K562 (cell line): ENCODE results near the gene TPRG1L. TPM values are rescaled to one million over a fixed set of nuclear protein-coding genes. Genes with fewer than 3 reads are reported as not detected.
A peak's percentile ranks its signal among the peaks of the same experiment; 100 is the strongest.

Source experiments
- ATF7 ChIP-seq: fragments of 450-650 bp; IDR thresholded peaks from 2 replicates; pipeline ENCODE4 v1.7.1; 2014; ENCODE audit warnings: mild to moderate bottlenecking, moderate library complexity
- DLX4 ChIP-seq: fragments of 250-450 bp; sonication (Bioruptor Pico); IDR thresholded peaks from 2 replicates; pipeline ENCODE4 v1.6.1; 2021; ENCODE audit warnings: mild to moderate bottlenecking
- FOSL1 ChIP-seq: fragments of 200-800 bp; sonication (Bioruptor generic); conservative IDR thresholded peaks from 2 replicates; pipeline ENCODE4 v1.6.1; 2016; ENCODE audit warnings: missing genetic modification characterization, missing compliant biosample characterization
- FUS ChIP-seq: fragments of 200-400 bp; formaldehyde crosslinking; optimal IDR thresholded peaks from 2 replicates; pipeline ENCODE3; 2017; ENCODE audit warnings: low read depth, low read length
- GABPA ChIP-seq: fragments of 200-800 bp; sonication (Bioruptor generic); conservative IDR thresholded peaks from 2 replicates; pipeline ENCODE4 v1.6.1; 2016; ENCODE audit warnings: low read depth, missing genetic modification characterization, missing compliant biosample characterization
- HDAC1 ChIP-seq, 2 experiments: fragments of 450-650 bp; IDR thresholded peaks; 2 replicates each; pipeline ENCODE4 v1.6.1; 2016 to 2017; ENCODE audit warnings: inconsistent platforms in 1 of 2, mild to moderate bottlenecking in 1 of 2, moderate library complexity in 1 of 2
- LARP7 ChIP-seq: fragments of 450-650 bp; IDR thresholded peaks from 2 replicates; pipeline ENCODE4 v1.6.1; 2016
- MIER1 ChIP-seq: fragments of 450-650 bp; IDR thresholded peaks from 2 replicates; pipeline ENCODE4 v1.6.1; 2016; ENCODE audit warnings: antibody characterized with exemption, mild to moderate bottlenecking, low read depth
- NCOA2 ChIP-seq, 2 experiments: fragments of 450-650 bp; IDR thresholded peaks; 2 replicates each; pipeline ENCODE4 v1.6.1; 2018; ENCODE audit warnings: mild to moderate bottlenecking in 2 of 2, moderate library complexity in 1 of 2; ENCODE audit not compliant: partially characterized antibody in 2 of 2
- NFIC ChIP-seq: fragments of 450-650 bp; IDR thresholded peaks from 2 replicates; pipeline ENCODE4 v1.6.1; 2017; ENCODE audit warnings: mild to moderate bottlenecking, inconsistent platforms
- PHF20 ChIP-seq: fragments of 450-650 bp; IDR thresholded peaks from 2 replicates; pipeline ENCODE4 v1.6.1; 2018; ENCODE audit not compliant: partially characterized antibody
- SMAD4 ChIP-seq: fragments of 250-450 bp; sonication (Bioruptor Pico); conservative IDR thresholded peaks from 2 replicates; pipeline ENCODE4 v1.8.0; 2021; ENCODE audit warnings: inconsistent platforms, mild to moderate bottlenecking, moderate library complexity
- TOE1 ChIP-seq, 2 experiments: fragments of 450-650 bp in 1 of 2; sonication (generic) in 1 of 2; formaldehyde crosslinking in 1 of 2; IDR thresholded peaks; 2 replicates each; pipeline versions ENCODE4 v1.7.1 to v1.8.0; 2016 to 2022; ENCODE audit warnings: borderline replicate concordance in 2 of 2, mild to moderate bottlenecking in 2 of 2, antibody characterized with exemption in 1 of 2, inconsistent platforms in 1 of 2, low read depth in 1 of 2, missing genetic modification reagents in 1 of 2, moderate library complexity in 1 of 2
- TRIM25 ChIP-seq: fragments of 450-650 bp; IDR thresholded peaks from 2 replicates; pipeline ENCODE4 v1.7.0; 2016; ENCODE audit warnings: borderline replicate concordance
- ZBTB43 ChIP-seq: sonication (generic); formaldehyde crosslinking; IDR thresholded peaks from 2 replicates; pipeline ENCODE4 v1.8.0; 2023; ENCODE audit warnings: mild to moderate bottlenecking, missing genetic modification reagents
- ZNF280A ChIP-seq: fragments of 450-650 bp; IDR thresholded peaks from 2 replicates; pipeline ENCODE4 v1.6.1; 2018; ENCODE audit warnings: mild to moderate bottlenecking, low read depth; ENCODE audit not compliant: partially characterized antibody
- ZNF282 ChIP-seq: sonication (generic); formaldehyde crosslinking; IDR thresholded peaks from 2 replicates; pipeline ENCODE4 v1.8.1; 2023; ENCODE audit warnings: missing genetic modification reagents
- ZNF518B ChIP-seq: fragments of 250-450 bp; sonication (Bioruptor Pico); IDR thresholded peaks from 2 replicates; pipeline ENCODE4 v1.5.0; 2021; ENCODE audit warnings: mild to moderate bottlenecking, moderate library complexity
- polyA plus RNA-seq, 8 experiments: library from polyadenylated mRNA; depleted of rRNA in 4 of 8; stranded (reverse) in 5 of 8; unstranded in 3 of 8; fragments of >200 nt; fragmentation: Nextera tagmentation in 2 of 8; fragmentation: Illumina TruSeq in 1 of 8; extraction: Ambion mirVana in 2 of 8; extraction: Trizol in 1 of 8; gene quantifications; 2 replicates each; pipeline versions ENCODE4 v1.2.1 to v1.2.3, GENCODE V29; 2011 to 2014; ENCODE audit warnings: inconsistent platforms in 1 of 8, missing spikeins in 1 of 8
- total RNA-seq, 7 experiments: library from RNA; depleted of rRNA in 6 of 7; stranded (reverse); fragments of >200 nt in 6 of 7; fragmentation: Illumina TruSeq in 2 of 7; extraction: Trizol in 2 of 7; gene quantifications; 2 replicates each; pipeline versions ENCODE4 v1.2.1 to v1.2.3, GENCODE V29; 2011 to 2021; ENCODE audit warnings: low replicate concordance in 1 of 7

Gene TPRG1L
- total and polyA plus RNA-seq, 9 of the 15 experiments (the other 6 are each of a cell fraction or from before 2014, with no cell fraction given): 1.6 to 11.0 (median 6.2) TPM

GRCh38 chr1:3604997-3605823, 19.6 kb upstream of the TPRG1L start (continued):
- TF ChIP-seq ZNF280A (peak; percentile 8), ZNF282 (CRISPR knock-in tag) (no peak), MIER1 (no peak), ZNF518B (CRISPR knock-in tag) (no peak), TOE1 (IDR thresholded peaks at IDR 0.05; ENCODE audit: borderline replicate concordance) (0 out of 2 replicates have a peak, but pooled peaks have one; percentile 29), TOE1 (CRISPR knock-in tag; IDR thresholded peaks at IDR 0.05; ENCODE audit: borderline replicate concordance, low read depth) (no peak), FOSL1 (tag) (no peak), ATF7 (no peak), LARP7 (peak; percentile 90; the same call in 1 of the 2 replicates), GABPA (tag) (no peak), FUS (no peak), ZBTB43 (CRISPR knock-in tag) (peak; percentile 98), TRIM25 (peak; percentile 72; the same call in 1 of the 2 replicates), NCOA2 (IDR thresholded peaks at IDR 0.05; ENCODE audit: partially characterized antibody in 2 of 2) (no peak), DLX4 (CRISPR knock-in tag) (no peak), NFIC (0 out of 2 replicates have a peak, but pooled peaks have one; percentile 17), HDAC1 (IDR thresholded peaks at IDR 0.05) (0 out of 4 replicates have a peak, but pooled peaks of 1 of the 2 experiments have one; percentile 45), PHF20 (peak; percentile 28), SMAD4 (CRISPR knock-in tag) (no peak)
